ENCODE data around the gene C10orf53.
A peak's percentile ranks its signal among the peaks of the same experiment; 100 is the strongest.

Gene C10orf53

GRCh38 chr10:49645417-49645816 lies 34.0 kb upstream of the C10orf53 start:
- ATAC-seq (ENCODE audit: low read depth), result no peak
- no peaks in the 10 kb centered on the region for H3K36me3 ChIP-seq (ENCODE audit: low read depth)
- TF ChIP-seq, protein P1, sequence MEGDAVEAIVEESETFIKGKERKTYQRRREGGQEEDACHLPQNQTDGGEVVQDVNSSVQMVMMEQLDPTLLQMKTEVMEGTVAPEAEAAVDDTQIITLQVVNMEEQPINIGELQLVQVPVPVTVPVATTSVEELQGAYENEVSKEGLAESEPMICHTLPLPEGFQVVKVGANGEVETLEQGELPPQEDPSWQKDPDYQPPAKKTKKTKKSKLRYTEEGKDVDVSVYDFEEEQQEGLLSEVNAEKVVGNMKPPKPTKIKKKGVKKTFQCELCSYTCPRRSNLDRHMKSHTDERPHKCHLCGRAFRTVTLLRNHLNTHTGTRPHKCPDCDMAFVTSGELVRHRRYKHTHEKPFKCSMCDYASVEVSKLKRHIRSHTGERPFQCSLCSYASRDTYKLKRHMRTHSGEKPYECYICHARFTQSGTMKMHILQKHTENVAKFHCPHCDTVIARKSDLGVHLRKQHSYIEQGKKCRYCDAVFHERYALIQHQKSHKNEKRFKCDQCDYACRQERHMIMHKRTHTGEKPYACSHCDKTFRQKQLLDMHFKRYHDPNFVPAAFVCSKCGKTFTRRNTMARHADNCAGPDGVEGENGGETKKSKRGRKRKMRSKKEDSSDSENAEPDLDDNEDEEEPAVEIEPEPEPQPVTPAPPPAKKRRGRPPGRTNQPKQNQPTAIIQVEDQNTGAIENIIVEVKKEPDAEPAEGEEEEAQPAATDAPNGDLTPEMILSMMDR (IDR thresholded peaks at IDR 0.05; ENCODE audit: poor library complexity, severe bottlenecking), result no peak
- H3K27ac ChIP-seq (ENCODE audit: poor library complexity, severe bottlenecking), result no peak overlapping the region
- H3K27me3 ChIP-seq (ENCODE audit: insufficient read depth, poor library complexity, severe bottlenecking), result peaks cover 4% of the 10 kb centered on the region
- no peak overlapping the region for H3K4me3 ChIP-seq (ENCODE audit: severe bottlenecking)
- no peaks in the 10 kb centered on the region for H3K4me1 ChIP-seq (ENCODE audit: insufficient read depth, poor library complexity, severe bottlenecking)
- no peaks in the 10 kb centered on the region for H3K9me3 ChIP-seq (ENCODE audit: severe bottlenecking)
- DNase-seq (ENCODE audit: low spot score), result peak; percentile 11

DNA sequence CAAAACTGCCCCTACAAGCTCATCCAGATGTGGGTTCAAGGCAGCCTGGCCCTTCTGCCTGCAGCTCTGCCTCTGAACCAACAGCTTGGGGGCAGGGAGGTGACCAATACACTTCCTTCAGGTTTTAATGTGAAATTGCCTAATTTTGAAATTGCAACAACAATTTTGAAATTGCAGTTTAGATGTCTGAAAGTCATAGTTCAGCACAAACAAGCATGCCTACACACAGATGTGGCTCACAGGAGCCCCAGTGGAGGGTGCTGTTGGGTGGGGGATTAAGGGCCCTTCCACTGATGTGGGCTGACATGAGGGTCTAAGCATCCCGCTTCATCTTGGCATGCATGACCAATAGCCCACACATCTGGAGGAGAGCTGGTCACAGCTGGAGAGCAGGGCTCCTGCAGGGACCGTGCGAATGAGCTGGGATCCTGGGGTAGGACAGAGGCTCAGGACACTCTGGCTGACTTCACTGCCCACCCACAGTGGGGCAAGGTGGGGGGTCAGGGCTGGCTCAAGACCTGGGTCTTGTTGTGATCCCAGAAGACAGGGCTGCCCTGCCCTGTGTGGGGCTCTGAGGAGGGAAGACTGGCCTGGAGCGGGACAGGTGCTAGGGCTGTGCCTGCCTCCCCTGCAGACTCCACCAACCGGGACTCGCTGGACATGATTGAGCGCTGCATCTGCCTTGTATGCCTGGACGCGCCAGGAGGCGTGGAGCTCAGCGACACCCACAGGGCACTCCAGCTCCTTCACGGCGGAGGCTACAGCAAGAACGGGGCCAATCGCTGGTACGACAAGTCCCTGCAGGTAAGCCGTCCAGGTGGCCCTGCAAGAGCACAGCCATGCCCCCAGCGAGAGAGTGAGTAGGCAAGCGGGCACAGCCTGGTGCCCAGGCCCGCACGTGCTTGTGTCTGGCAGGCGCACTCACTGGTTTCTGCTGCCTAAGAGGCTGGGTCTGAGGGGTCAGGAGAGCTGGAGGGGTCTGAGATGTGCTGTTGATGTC lies 33.3 kb upstream of the C10orf53 start:
- TF ChIP-seq, protein P1 (IDR thresholded peaks at IDR 0.05; ENCODE audit: poor library complexity, severe bottlenecking), result no peak
- no peak overlapping the region for H3K27ac ChIP-seq (ENCODE audit: poor library complexity, severe bottlenecking)
- H3K27me3 ChIP-seq (ENCODE audit: insufficient read depth, poor library complexity, severe bottlenecking), result no peaks in the 10 kb centered on the region
- no peaks in the 10 kb centered on the region for H3K4me1 ChIP-seq (ENCODE audit: insufficient read depth, poor library complexity, severe bottlenecking)
- H3K4me3 ChIP-seq (ENCODE audit: severe bottlenecking), result no peak overlapping the region
- no peaks in the 10 kb centered on the region for H3K36me3 ChIP-seq (ENCODE audit: low read depth)
- peak; percentile 45 for DNase-seq (ENCODE audit: low spot score)
- ATAC-seq (ENCODE audit: low read depth), result no peak
- no peaks in the 10 kb centered on the region for H3K9me3 ChIP-seq (ENCODE audit: severe bottlenecking)

DNA sequence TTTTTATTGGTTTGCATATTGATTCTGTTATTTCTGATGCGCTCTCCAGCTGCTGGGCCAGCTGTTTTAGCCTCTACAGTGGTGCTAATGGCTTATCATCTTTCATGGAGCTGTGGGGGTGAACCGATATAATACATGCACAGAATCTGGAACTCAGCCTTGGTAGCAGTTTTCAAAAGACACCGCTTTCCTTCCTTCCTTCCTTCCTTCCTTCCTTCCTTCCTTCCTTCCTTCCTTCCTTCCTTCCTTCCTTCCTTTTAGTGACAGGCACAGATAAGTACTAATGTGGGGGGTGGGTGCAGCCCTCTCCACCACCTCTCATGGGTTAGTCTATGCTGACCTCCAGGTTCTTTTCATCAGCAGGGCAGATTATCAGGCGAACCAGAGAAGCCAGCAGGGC lies 31.9 kb upstream of the C10orf53 start:
- H3K9me3 ChIP-seq (ENCODE audit: severe bottlenecking), result no peaks in the 10 kb centered on the region
- H3K27ac ChIP-seq (ENCODE audit: poor library complexity, severe bottlenecking), result no peak overlapping the region
- no peaks in the 10 kb centered on the region for H3K27me3 ChIP-seq (ENCODE audit: insufficient read depth, poor library complexity, severe bottlenecking)
- DNase-seq (ENCODE audit: low spot score) (no peak), ATAC-seq (ENCODE audit: low read depth) (no peak)
- TF ChIP-seq, protein P1 (IDR thresholded peaks at IDR 0.05; ENCODE audit: poor library complexity, severe bottlenecking), result no peak
- no peak overlapping the region for H3K4me3 ChIP-seq (ENCODE audit: severe bottlenecking)
- no peaks in the 10 kb centered on the region for H3K36me3 ChIP-seq (ENCODE audit: low read depth)
- no peaks in the 10 kb centered on the region for H3K4me1 ChIP-seq (ENCODE audit: insufficient read depth, poor library complexity, severe bottlenecking)

DNA sequence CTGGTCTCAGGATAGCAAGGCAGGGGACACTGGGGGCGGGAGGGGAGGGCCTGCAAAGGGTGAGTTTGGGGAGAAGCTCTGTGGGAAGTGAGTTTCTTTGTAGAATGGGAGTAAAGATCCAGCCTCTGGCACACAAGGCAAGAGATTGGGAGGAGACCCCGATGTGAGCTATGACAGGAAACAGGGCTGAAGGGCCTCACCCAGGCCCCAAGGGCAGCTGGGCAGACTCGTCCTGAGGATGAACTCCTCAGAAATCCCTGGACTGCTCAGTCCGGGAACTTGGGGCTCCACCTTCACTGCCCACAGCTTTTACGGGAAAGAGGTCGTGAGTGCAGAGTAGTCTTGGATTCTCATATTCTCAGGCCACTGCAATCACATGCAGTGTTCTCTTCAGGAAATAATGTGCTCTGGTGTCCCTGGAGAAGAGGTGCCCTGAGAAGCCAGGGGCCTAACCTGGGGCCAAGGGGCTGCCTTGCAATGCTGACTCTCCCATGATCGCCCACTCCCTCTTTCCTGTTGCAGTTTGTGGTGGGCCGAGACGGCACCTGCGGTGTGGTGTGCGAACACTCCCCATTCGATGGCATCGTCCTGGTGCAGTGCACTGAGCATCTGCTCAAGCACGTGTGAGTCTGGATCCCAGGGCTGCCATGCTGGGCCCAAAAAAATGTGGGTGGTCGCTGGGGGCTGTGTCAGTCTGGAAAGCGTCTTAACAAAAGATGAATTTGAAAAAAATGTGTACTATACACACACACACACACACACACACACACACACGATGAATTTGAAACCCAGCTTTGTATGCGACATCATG lies 31.3 kb upstream of the C10orf53 start:
- Histone ChIP-seq H3K9me3 (ENCODE audit: severe bottlenecking) (no peaks in the 10 kb centered on the region), H3K27me3 (ENCODE audit: insufficient read depth, poor library complexity, severe bottlenecking) (no peaks in the 10 kb centered on the region), H3K4me1 (ENCODE audit: insufficient read depth, poor library complexity, severe bottlenecking) (no peaks in the 10 kb centered on the region), H3K4me3 (ENCODE audit: severe bottlenecking) (no peak overlapping the region), H3K36me3 (ENCODE audit: low read depth) (no peaks in the 10 kb centered on the region), H3K27ac (ENCODE audit: poor library complexity, severe bottlenecking) (no peak overlapping the region)
- DNase-seq (ENCODE audit: low spot score) (no peak), ATAC-seq (ENCODE audit: low read depth) (no peak)
- TF ChIP-seq, protein P1 (IDR thresholded peaks at IDR 0.05; ENCODE audit: poor library complexity, severe bottlenecking), result no peak
